ENCODE measurements around the gene CDK11A. TPM values are rescaled to one million over a fixed set of nuclear protein-coding genes. Genes with fewer than 3 reads are reported as not detected.

CDK11A gene
- total RNA-seq, 1 donor from 2014 or later, result 47.0 TPM

GRCh38 chr1:1759456-1760344 is 35.5 kb upstream of the CDK11A start:
- H3K4me3 Mint-ChIP-seq, result no peak overlapping the region
- H3K27ac Mint-ChIP-seq, result no peak overlapping the region
- no peaks in the 10 kb centered on the region for H3K4me1 Mint-ChIP-seq (ENCODE audit: unreplicated experiment)
- H3K9me3 Mint-ChIP-seq, result no peaks in the 10 kb centered on the region
- H3K27me3 Mint-ChIP-seq, result no peaks in the 10 kb centered on the region
- peaks cover 3% of the 10 kb centered on the region for H3K36me3 Mint-ChIP-seq
- no peak for TF ChIP-seq CTCF (conservative IDR thresholded peaks at IDR 0.05)
- no peak for DNase-seq (ENCODE audit: extremely low spot score, unreplicated experiment)

GRCh38 chr1:1758692-1759455 is 34.7 kb upstream of the CDK11A start:
- no peak for TF ChIP-seq CTCF (conservative IDR thresholded peaks at IDR 0.05)
- no peaks in the 10 kb centered on the region for H3K4me1 Mint-ChIP-seq (ENCODE audit: unreplicated experiment)
- DNase-seq (ENCODE audit: extremely low spot score, unreplicated experiment), result no peak
- no peaks in the 10 kb centered on the region for H3K27me3 Mint-ChIP-seq
- H3K4me3 Mint-ChIP-seq, result no peak overlapping the region
- H3K27ac Mint-ChIP-seq, result peak overlapping the region; percentile 82
- H3K36me3 Mint-ChIP-seq, result peaks cover 3% of the 10 kb centered on the region
- H3K9me3 Mint-ChIP-seq, result no peaks in the 10 kb centered on the region

GRCh38 chr1:1758059-1758621 is 34.0 kb upstream of the CDK11A start:
- Mint-ChIP-seq H3K4me3 (no peak overlapping the region), H3K36me3 (peaks cover 3% of the 10 kb centered on the region), H3K27me3 (no peaks in the 10 kb centered on the region), H3K4me1 (ENCODE audit: unreplicated experiment) (no peaks in the 10 kb centered on the region), H3K9me3 (no peaks in the 10 kb centered on the region), H3K27ac (peak overlapping the region; percentile 82)
- no peak for TF ChIP-seq CTCF (conservative IDR thresholded peaks at IDR 0.05)
- DNase-seq (ENCODE audit: extremely low spot score, unreplicated experiment), result no peak

- Mint-ChIP-seq H3K4me3 (no peak overlapping the region), H3K27ac (no peak overlapping the region), H3K9me3 (no peaks in the 10 kb centered on the region), H3K36me3 (peaks cover 3% of the 10 kb centered on the region), H3K27me3 (no peaks in the 10 kb centered on the region), H3K4me1 (ENCODE audit: unreplicated experiment) (no peaks in the 10 kb centered on the region)
- TF ChIP-seq CTCF (conservative IDR thresholded peaks at IDR 0.05), result no peak
- DNase-seq (ENCODE audit: extremely low spot score, unreplicated experiment), result no peak
Observed at GRCh38 chr1:1757422-1758058, 33.4 kb upstream of the CDK11A start.

GRCh38 chr1:1756661-1757421 is 32.7 kb upstream of the CDK11A start:
- no peak overlapping the region for H3K4me3 Mint-ChIP-seq
- no peak overlapping the region for H3K27ac Mint-ChIP-seq
- DNase-seq (ENCODE audit: extremely low spot score, unreplicated experiment), result no peak
- H3K27me3 Mint-ChIP-seq, result no peaks in the 10 kb centered on the region
- no peaks in the 10 kb centered on the region for H3K9me3 Mint-ChIP-seq
- H3K4me1 Mint-ChIP-seq (ENCODE audit: unreplicated experiment), result no peaks in the 10 kb centered on the region
- no peak for TF ChIP-seq CTCF (conservative IDR thresholded peaks at IDR 0.05)
- H3K36me3 Mint-ChIP-seq, result peaks cover 3% of the 10 kb centered on the region
